Esophagus muscularis mucosa (tissue), 4 donors: ENCODE data around the gene SPACA5. TPM values are rescaled to one million over a fixed set of nuclear protein-coding genes. Genes with fewer than 3 reads are reported as not detected.

Source experiments
- DNase-seq: peaks from one replicate; pipeline ENCODE4 v3.0.0-alpha.2; 2017; ENCODE audit errors: extremely low spot score
- H3K27ac ChIP-seq, 4 donors: fragments of 200-600 bp; sonication (generic); replicated peaks in 1 of 4; 1 replicate in 3 of 4; 2 replicates in 1 of 4; pipeline ENCODE4 v1.5.1; 2016 to 2019; ENCODE audit warnings: mild to moderate bottlenecking in 1 of 4
- H3K27me3 ChIP-seq, 4 donors: fragments of 200-600 bp; sonication (generic); one replicate each; pipeline versions ENCODE4 v1.5.1 to v1.6.0; 2016 to 2019
- H3K36me3 ChIP-seq, 4 donors: fragments of 200-600 bp; sonication (generic); one replicate each; pipeline ENCODE4 v1.5.1; 2016 to 2019
- H3K4me1 ChIP-seq, 4 donors: fragments of 200-600 bp; sonication (generic); one replicate each; pipeline ENCODE4 v1.5.1; 2016 to 2019
- H3K4me3 ChIP-seq, 4 donors: fragments of 200-600 bp; sonication (generic); 1 replicate in 2 of 4; 2 replicates in 2 of 4; pipeline ENCODE4 v1.5.1; 2016 to 2019; ENCODE audit warnings: mild to moderate bottlenecking in 4 of 4, moderate library complexity in 1 of 4
- H3K9me3 ChIP-seq, 4 donors: fragments of 200-600 bp; sonication (generic); 1 replicate in 3 of 4; 2 replicates in 1 of 4; pipeline ENCODE4 v1.5.1; 2016 to 2019
- CTCF ChIP-seq, 3 experiments: fragments of 200-600 bp in 2 of 3; fragments of 450-650 bp in 1 of 3; sonication (generic) in 2 of 3; IDR thresholded peaks; one replicate each; pipeline ENCODE4 v1.5.1; 2017 to 2019; ENCODE audit warnings: antibody characterized with exemption in 3 of 3, mild to moderate bottlenecking in 2 of 3, moderate library complexity in 1 of 3
- EP300 ChIP-seq: sonication (generic); formaldehyde crosslinking; IDR thresholded peaks from one replicate; pipeline ENCODE4 v1.6.1; 2017; ENCODE audit warnings: antibody characterized with exemption
- POLR2A ChIP-seq: fragments of 450-650 bp; IDR thresholded peaks from one replicate; pipeline ENCODE4 v1.6.1; 2017; ENCODE audit warnings: antibody characterized with exemption, moderate library complexity, mild to moderate bottlenecking, low read depth
- POLR2AphosphoS5 ChIP-seq, 2 donors: sonication (generic); formaldehyde crosslinking; IDR thresholded peaks; one replicate each; pipeline ENCODE4 v1.6.1; 2017; ENCODE audit warnings: antibody characterized with exemption in 2 of 2
- WGBS: methylation state at CpG from one replicate; pipeline ENCODE4 v1.1.5; 2018; 5-methylcytosine and 5-hydroxymethylcytosine counted together
- intact Hi-C: fragments of 100-400 bp; cut with DNase I; formaldehyde crosslinking; loops from one replicate; pipeline ENCODE4 v1.15.1; 2023
- total RNA-seq, 4 donors: library from RNA; depleted of rRNA; stranded (reverse); fragments of >200 nt; gene quantifications; one replicate each; pipeline versions ENCODE4 v1.1.0 to v1.2.1, GENCODE V29; 2016

The SPACA5 gene
- total RNA-seq, 4 donors from 2014 or later = not detected

GRCh38 chrX:47976254-47977151 is 30.3 kb upstream of the SPACA5 start:
- Histone ChIP-seq H3K27me3 (no peaks in the 10 kb centered on the region), H3K4me3 (no peak overlapping the region), H3K4me1 (no peaks in the 10 kb centered on the region), H3K27ac (no peak overlapping the region), H3K9me3 (peaks cover 0 to 65% (median 12%) of the 10 kb centered on the region in 4 donors), H3K36me3 (peaks cover 11 to 62% (median 35%) of the 10 kb centered on the region in 4 donors)
- intact Hi-C loops = no loop called here
- TF ChIP-seq POLR2A = no peak
- TF ChIP-seq CTCF (IDR thresholded peaks at IDR 0.05) = no peak
- TF ChIP-seq EP300 = no peak
- TF ChIP-seq POLR2AphosphoS5 (IDR thresholded peaks at IDR 0.05) = no peak
- DNase-seq = no peak
- whole genome bisulfite sequencing = 93% methylated on average over 6 of the region's 6 CpGs

GRCh38 chrX:47991263-47992094 is 15.3 kb upstream of the SPACA5 start:
- DNase-seq = no peak
- intact Hi-C loops = no loop called here
- no peak for TF ChIP-seq EP300
- no peak for TF ChIP-seq POLR2A
- TF ChIP-seq POLR2AphosphoS5 (IDR thresholded peaks at IDR 0.05) = no peak
- Histone ChIP-seq H3K27me3 (no peaks in the 10 kb centered on the region), H3K4me3 (no peak overlapping the region), H3K4me1 (no peaks in the 10 kb centered on the region), H3K9me3 (peaks cover 0 to 2% (median 0%) of the 10 kb centered on the region in 4 donors), H3K27ac (no peak overlapping the region), H3K36me3 (peaks cover 0 to 19% (median 12%) of the 10 kb centered on the region in 4 donors)
- WGBS = 74% methylated on average over 5 of the region's 5 CpGs

GRCh38 chrX:47992095-47992380 is 14.8 kb upstream of the SPACA5 start:
- H3K9me3 ChIP-seq = peaks cover 0 to 7% (median 0%) of the 10 kb centered on the region in 4 donors
- H3K4me3 ChIP-seq = no peak overlapping the region
- TF ChIP-seq EP300 = no peak
- no peak for TF ChIP-seq POLR2AphosphoS5 (IDR thresholded peaks at IDR 0.05)
- no peak for TF ChIP-seq POLR2A
- no peak for TF ChIP-seq CTCF (IDR thresholded peaks at IDR 0.05)
- DNase-seq = no peak
- no peaks in the 10 kb centered on the region for H3K27me3 ChIP-seq
- peaks cover 0 to 19% (median 12%) of the 10 kb centered on the region in 4 donors for H3K36me3 ChIP-seq
- H3K27ac ChIP-seq = no peak overlapping the region
- no peaks in the 10 kb centered on the region for H3K4me1 ChIP-seq
- 92% methylated on average over 1 of the region's 1 CpG for WGBS
- intact Hi-C loops = no loop called here

GRCh38 chrX:47992669-47993068 is 14.1 kb upstream of the SPACA5 start:
- no peak overlapping the region for H3K4me3 ChIP-seq
- peaks cover 0 to 14% (median 12%) of the 10 kb centered on the region in 4 donors for H3K36me3 ChIP-seq
- no peak overlapping the region for H3K27ac ChIP-seq
- peaks cover 0 to 7% (median 0%) of the 10 kb centered on the region in 4 donors for H3K9me3 ChIP-seq
- intact Hi-C loops = no loop called here
- H3K4me1 ChIP-seq = no peaks in the 10 kb centered on the region
- no peaks in the 10 kb centered on the region for H3K27me3 ChIP-seq
- no peak for DNase-seq
- WGBS = 85% methylated on average over 2 of the region's 2 CpGs
- TF ChIP-seq POLR2A (no peak), POLR2AphosphoS5 (IDR thresholded peaks at IDR 0.05) (no peak)

GRCh38 chrX:48001260-48001659 is 5.5 kb upstream of the SPACA5 start:
- Histone ChIP-seq H3K9me3 (peaks cover 0 to 7% (median 0%) of the 10 kb centered on the region in 4 donors), H3K27ac (no peak overlapping the region), H3K36me3 (peaks cover 0 to 8% (median 5%) of the 10 kb centered on the region in 4 donors), H3K27me3 (no peaks in the 10 kb centered on the region), H3K4me1 (peaks cover 0 to 17% (median 12%) of the 10 kb centered on the region in 4 donors), H3K4me3 (no peak overlapping the region)
- no peak for TF ChIP-seq EP300
- no peak for TF ChIP-seq CTCF (IDR thresholded peaks at IDR 0.05)
- no peak for TF ChIP-seq POLR2AphosphoS5 (IDR thresholded peaks at IDR 0.05)
- TF ChIP-seq POLR2A = no peak
- WGBS = 86% methylated on average over 3 of the region's 3 CpGs
- no peak for DNase-seq
- intact Hi-C loops = no loop called here
